PC-3 (cell line): ENCODE results near the gene BMP8B. TPM values are rescaled to one million over a fixed set of nuclear protein-coding genes. Genes with fewer than 3 reads are reported as not detected.

ENCODE experiments used
- ATAC-seq: fragments of 200-7000 bp; cut with Tn5 transposase; 2 replicates; pipeline ENCODE4 v1.9.1; 2020; ENCODE audit warnings: mild to moderate bottlenecking, moderate library complexity
- BruUV-seq: library from RNA; stranded (reverse); fragments of 400-500 nt; replicated peaks from 2 replicates; lab custom pipeline; 2021; lab: Mats Ljungman, UMichigan
- CTCF ChIA-PET: fragments of 300-600 bp; sonication (Branson Sonifier 250); formaldehyde crosslinking; loops from one replicate; lab custom pipeline; 2022; ENCODE audit warnings: antibody characterized with exemption; lab: Charles Lee
- POLR2A ChIA-PET: fragments of 300-600 bp; sonication (Branson Sonifier 250); formaldehyde crosslinking; loops from one replicate; lab custom pipeline; 2022; ENCODE audit warnings: antibody characterized with exemption; ENCODE audit not compliant: unreplicated experiment; lab: Charles Lee
- DNase-seq: peaks from one replicate; pipeline ENCODE4 v3.0.0-alpha.2; 2015
- H2AFZ ChIP-seq: fragments of 300-600 bp; sonication (generic); 2 replicates; pipeline ENCODE4 v1.6.0; 2016; ENCODE audit warnings: antibody characterized with exemption, low read length
- H3F3A ChIP-seq: fragments of 300-600 bp; sonication (generic); one replicate; pipeline ENCODE4 v1.6.0; 2017; ENCODE audit warnings: antibody characterized with exemption, low read length, control low read depth, mild to moderate bottlenecking; ENCODE audit not compliant: unreplicated experiment
- H3K27ac ChIP-seq: fragments of 300-600 bp; sonication (generic); 2 replicates; pipeline ENCODE4 v1.5.1; 2016; ENCODE audit warnings: mild to moderate bottlenecking, low read length
- H3K27me3 ChIP-seq: fragments of 300-600 bp; sonication (generic); 2 replicates; pipeline ENCODE4 v1.6.1; 2016; ENCODE audit warnings: low read length, mixed read lengths
- H3K36me3 ChIP-seq: fragments of 300-600 bp; sonication (generic); 2 replicates; pipeline ENCODE4 v1.6.1; 2016; ENCODE audit warnings: low read depth, mixed run types, low read length, mixed read lengths
- H3K4me1 ChIP-seq: fragments of 300-600 bp; sonication (generic); 2 replicates; pipeline ENCODE4 v1.5.1; 2016; ENCODE audit warnings: low read length; ENCODE audit not compliant: insufficient read depth
- H3K4me2 ChIP-seq: fragments of 300-600 bp; sonication (generic); 2 replicates; pipeline ENCODE4 v1.6.0; 2016; ENCODE audit warnings: low read length
- H3K4me3 ChIP-seq: fragments of 300-600 bp; sonication (generic); 2 replicates; pipeline ENCODE4 v1.5.1; 2016; ENCODE audit warnings: mild to moderate bottlenecking, low read length, mixed read lengths
- H3K79me2 ChIP-seq: fragments of 300-600 bp; sonication (generic); 2 replicates; pipeline ENCODE4 v1.6.1; 2017; ENCODE audit warnings: low read length, mixed read lengths
- H3K9ac ChIP-seq: fragments of 300-600 bp; sonication (generic); 2 replicates; pipeline ENCODE4 v1.6.0; 2016; ENCODE audit warnings: mild to moderate bottlenecking, low read length
- H3K9me2 ChIP-seq: fragments of 300-600 bp; sonication (generic); replicated peaks from 2 replicates; pipeline ENCODE4 v1.6.1; 2016; ENCODE audit warnings: mixed run types, low read length, mixed read lengths
- H3K9me3 ChIP-seq: fragments of 300-600 bp; sonication (generic); 2 replicates; pipeline ENCODE4 v1.6.1; 2016; ENCODE audit warnings: low read length, mixed read lengths
- H4K20me1 ChIP-seq: fragments of 300-600 bp; sonication (generic); 2 replicates; pipeline ENCODE4 v1.6.1; 2016; ENCODE audit warnings: low read length, mixed read lengths
- EZH2 ChIP-seq: fragments of 300-600 bp; sonication (generic); IDR thresholded peaks from one replicate; pipeline ENCODE4 v1.6.1; 2017; ENCODE audit warnings: antibody characterized with exemption, mild to moderate bottlenecking, low read length; ENCODE audit not compliant: unreplicated experiment
- EZH2phosphoT487 ChIP-seq: fragments of 300-600 bp; sonication (generic); IDR thresholded peaks from 2 replicates; pipeline ENCODE4 v1.6.1; 2018; ENCODE audit warnings: mild to moderate bottlenecking, antibody characterized with exemption, low read length, borderline replicate concordance
- intact Hi-C: fragments of 100-400 bp; cut with micrococcal nuclease; formaldehyde crosslinking; loops from 2 replicates; pipeline ENCODE4 v1.9.0; 2023
- total RNA-seq: library from RNA; depleted of rRNA; stranded (reverse); fragments of >200 nt; gene quantifications from 2 replicates; pipeline ENCODE4 v1.2.3, GENCODE V29; 2014
- TF ChIP-seq, protein P1 (sequence below): fragments of 300-600 bp; sonication (generic); conservative IDR thresholded peaks from 2 replicates; pipeline ENCODE4 v1.5.1; 2017; ENCODE audit warnings: antibody characterized with exemption, low read depth, mild to moderate bottlenecking, low read length

Gene BMP8B
- total RNA-seq, 1 experiment from 2014 or later: 3.3 TPM

DNA sequence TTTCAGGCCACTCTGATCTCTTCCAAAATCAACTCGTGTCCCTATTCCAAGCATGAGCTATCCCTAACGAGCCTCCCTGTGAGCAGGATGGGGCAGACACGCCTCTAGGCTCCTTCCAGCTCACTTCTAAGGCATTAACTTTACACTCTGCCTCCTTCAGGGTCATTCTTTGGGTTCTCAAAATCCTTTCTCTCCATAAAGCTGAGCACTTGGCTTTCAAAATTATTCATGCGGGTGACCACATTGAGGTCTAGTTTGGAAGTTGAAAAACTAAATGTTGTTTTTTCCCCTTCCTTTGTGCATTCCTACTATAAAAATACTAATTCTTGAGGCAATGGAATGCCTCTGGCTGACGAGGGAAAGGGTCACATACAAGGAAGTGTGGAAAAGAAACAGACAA lies 33.5 kb upstream of the BMP8B start:
- intact Hi-C loops: no loop called here
- no peak overlapping the region for H2AFZ ChIP-seq

DNA sequence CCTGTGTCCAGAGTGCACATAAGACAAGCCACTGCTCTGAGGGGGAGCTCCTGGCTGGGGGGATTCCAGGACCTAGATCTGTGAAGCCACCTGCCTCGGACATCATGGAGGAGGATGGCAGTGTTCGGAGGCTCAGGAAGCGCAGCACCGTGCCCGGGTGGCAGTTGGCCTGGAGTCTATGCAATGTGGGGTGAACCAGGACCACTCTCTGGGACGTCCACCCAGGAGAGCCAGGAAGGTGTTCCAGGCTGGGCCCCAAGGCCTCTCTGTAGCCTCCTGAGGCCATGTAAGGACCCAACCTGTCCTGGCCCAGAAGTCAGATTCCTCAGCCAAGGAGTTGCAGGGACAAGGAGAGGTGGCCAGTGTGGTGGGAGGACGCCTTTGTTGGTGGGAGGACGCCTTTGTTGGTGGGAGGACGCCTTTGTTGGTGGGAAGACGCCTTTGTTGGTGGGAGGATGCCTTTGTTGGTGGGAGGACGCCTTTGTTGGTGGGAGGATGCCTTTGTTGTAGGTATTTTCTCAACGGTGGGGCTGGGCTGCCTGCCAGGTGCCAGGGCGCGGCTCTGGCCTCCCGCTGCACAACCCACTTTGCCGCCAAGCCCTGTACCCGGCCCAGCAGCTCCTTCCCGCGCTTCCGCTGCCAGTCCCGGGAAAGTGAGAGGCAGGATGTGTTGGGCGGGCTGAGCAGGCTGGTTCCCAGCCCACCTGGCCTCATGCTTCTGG lies 30.6 kb upstream of the BMP8B start:
- ATAC-seq (no peak), DNase-seq (no peak)
- H3K36me3 ChIP-seq: no peaks in the 10 kb centered on the region
- H3F3A ChIP-seq: no peaks in the 10 kb centered on the region
- no peak overlapping the region for H3K9ac ChIP-seq
- H3K27me3 ChIP-seq: no peaks in the 10 kb centered on the region
- no peaks in the 10 kb centered on the region for H3K79me2 ChIP-seq
- no TSS peak for BruUV-seq
- H3K9me2 ChIP-seq: no peaks in the 10 kb centered on the region
- H3K4me2 ChIP-seq: no peak overlapping the region
- POLR2A ChIA-PET: no interaction called here
- CTCF ChIA-PET: interaction anchor here (0.9 kb wide), 1 partner anchor 83 kb away, joined by 5 read pairs; the partner anchor contains the start of gene MYCL
- H3K27ac ChIP-seq: peak overlapping the region; percentile 54
- peaks cover 43% of the 10 kb centered on the region for H3K4me1 ChIP-seq
- no peaks in the 10 kb centered on the region for H3K9me3 ChIP-seq
- H2AFZ ChIP-seq: no peak overlapping the region
- TF ChIP-seq EZH2phosphoT487: no peak
- no peak for TF ChIP-seq EZH2
- TF ChIP-seq, protein P1, sequence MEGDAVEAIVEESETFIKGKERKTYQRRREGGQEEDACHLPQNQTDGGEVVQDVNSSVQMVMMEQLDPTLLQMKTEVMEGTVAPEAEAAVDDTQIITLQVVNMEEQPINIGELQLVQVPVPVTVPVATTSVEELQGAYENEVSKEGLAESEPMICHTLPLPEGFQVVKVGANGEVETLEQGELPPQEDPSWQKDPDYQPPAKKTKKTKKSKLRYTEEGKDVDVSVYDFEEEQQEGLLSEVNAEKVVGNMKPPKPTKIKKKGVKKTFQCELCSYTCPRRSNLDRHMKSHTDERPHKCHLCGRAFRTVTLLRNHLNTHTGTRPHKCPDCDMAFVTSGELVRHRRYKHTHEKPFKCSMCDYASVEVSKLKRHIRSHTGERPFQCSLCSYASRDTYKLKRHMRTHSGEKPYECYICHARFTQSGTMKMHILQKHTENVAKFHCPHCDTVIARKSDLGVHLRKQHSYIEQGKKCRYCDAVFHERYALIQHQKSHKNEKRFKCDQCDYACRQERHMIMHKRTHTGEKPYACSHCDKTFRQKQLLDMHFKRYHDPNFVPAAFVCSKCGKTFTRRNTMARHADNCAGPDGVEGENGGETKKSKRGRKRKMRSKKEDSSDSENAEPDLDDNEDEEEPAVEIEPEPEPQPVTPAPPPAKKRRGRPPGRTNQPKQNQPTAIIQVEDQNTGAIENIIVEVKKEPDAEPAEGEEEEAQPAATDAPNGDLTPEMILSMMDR: no peak
- intact Hi-C loops: no loop called here
- no peak overlapping the region for H3K4me3 ChIP-seq
- no peaks in the 10 kb centered on the region for H4K20me1 ChIP-seq

More for the DNA sequence above, 33.5 kb upstream of the BMP8B start:
- Histone ChIP-seq H3K4me1 (peaks cover 33% of the 10 kb centered on the region), H3F3A (no peaks in the 10 kb centered on the region), H3K4me2 (no peak overlapping the region), H4K20me1 (no peaks in the 10 kb centered on the region), H3K36me3 (no peaks in the 10 kb centered on the region), H3K79me2 (no peaks in the 10 kb centered on the region), H3K9me2 (no peaks in the 10 kb centered on the region), H3K27me3 (no peaks in the 10 kb centered on the region), H3K9me3 (no peaks in the 10 kb centered on the region), H3K4me3 (no peak overlapping the region), H3K9ac (no peak overlapping the region), H3K27ac (no peak overlapping the region)
- no TSS peak for BruUV-seq
- DNase-seq (no peak), ATAC-seq (no peak)
- TF ChIP-seq, protein P1: no peak
- TF ChIP-seq EZH2phosphoT487: no peak
- TF ChIP-seq EZH2: no peak
- CTCF ChIA-PET: no interaction called here
- POLR2A ChIA-PET: no interaction called here

DNA sequence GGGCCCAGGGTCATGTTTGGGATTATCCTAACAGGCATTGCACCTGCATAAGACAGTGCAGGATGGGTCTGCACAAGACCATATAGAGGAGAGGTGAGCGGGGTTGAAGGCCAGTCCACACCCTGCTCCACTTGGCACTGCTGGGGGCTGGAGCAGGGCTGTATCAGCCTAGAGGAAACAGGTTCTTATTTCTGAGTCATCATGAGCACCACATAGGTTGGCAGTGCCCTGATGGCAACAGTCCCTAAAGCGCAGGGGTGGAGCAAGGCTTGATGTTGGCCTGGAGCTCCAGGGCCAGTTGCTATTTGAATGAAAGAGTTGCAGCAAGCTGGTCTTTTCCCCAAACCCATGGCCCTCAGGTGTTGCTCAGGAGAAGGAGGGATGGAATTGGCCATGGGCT lies 29.8 kb upstream of the BMP8B start:
- Histone ChIP-seq H3K4me2 (peak overlapping the region; percentile 3; the same call in 1 of the 2 replicates), H2AFZ (no peak overlapping the region)
- ATAC-seq: peak; percentile 49

More for the DNA sequence above, 29.8 kb upstream of the BMP8B start:
- peaks cover 44% of the 10 kb centered on the region for H3K4me1 ChIP-seq
- H3K79me2 ChIP-seq: no peaks in the 10 kb centered on the region
- H3K9me3 ChIP-seq: no peaks in the 10 kb centered on the region
- H3F3A ChIP-seq: no peaks in the 10 kb centered on the region
- H3K36me3 ChIP-seq: no peaks in the 10 kb centered on the region
- CTCF ChIA-PET: interaction anchor here (1.8 kb wide), 1 partner anchor 84 kb away, joined by 11 read pairs; the partner anchor contains the start of gene MYCL
- peak overlapping the region; percentile 54 for H3K27ac ChIP-seq
- intact Hi-C loops: no loop called here
- peak; percentile 75 for DNase-seq
- H3K27me3 ChIP-seq: no peaks in the 10 kb centered on the region
- no peak overlapping the region for H3K9ac ChIP-seq
- BruUV-seq: no TSS peak
- POLR2A ChIA-PET: no interaction called here
- no peak overlapping the region for H3K4me3 ChIP-seq
- H4K20me1 ChIP-seq: no peaks in the 10 kb centered on the region
- H3K9me2 ChIP-seq: no peaks in the 10 kb centered on the region
- TF ChIP-seq, protein P1: no peak
- TF ChIP-seq EZH2phosphoT487: no peak
- no peak for TF ChIP-seq EZH2
